ENCODE measurements around the gene AUH.

AUH gene

DNA sequence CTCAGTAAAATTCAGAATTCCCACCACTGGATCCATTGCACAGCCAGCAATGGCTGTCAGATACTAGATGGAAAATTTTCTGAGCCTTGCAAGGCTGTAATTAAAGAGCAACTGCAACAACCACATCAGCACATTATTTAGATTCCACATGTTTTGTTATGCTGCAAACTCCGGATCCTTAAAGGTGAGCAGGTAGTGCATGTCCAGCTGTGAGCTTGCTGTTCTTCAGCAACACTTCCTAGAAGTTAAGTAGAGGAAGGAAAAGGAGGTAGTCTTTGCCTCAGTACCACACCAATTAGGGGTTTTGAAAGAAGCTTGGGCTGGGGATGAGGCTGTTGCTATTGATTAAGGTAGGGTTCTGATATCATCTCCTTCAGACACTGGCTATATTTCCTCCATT is 144.3 kb downstream of the AUH start:
- no peak for DNase-seq

DNA sequence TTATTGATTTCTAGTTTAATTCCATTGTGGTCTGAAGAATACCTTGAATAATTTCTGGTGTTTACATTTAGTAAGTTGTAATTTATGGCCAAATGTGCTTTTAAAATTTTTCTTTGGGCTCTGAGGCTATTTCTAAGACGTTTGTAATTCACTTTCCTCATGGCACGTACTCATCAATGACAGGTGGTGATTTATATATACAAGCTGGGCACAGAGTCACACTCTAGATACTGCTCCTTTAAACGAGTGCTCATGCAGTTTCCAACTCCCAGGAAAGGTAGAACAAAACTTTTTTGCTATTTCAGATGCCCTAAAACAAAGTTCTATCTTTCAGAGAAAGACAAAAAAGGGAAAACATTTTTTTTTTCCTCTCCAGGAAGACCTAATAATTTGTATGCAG is 146.9 kb downstream of the AUH start:
- TF ChIP-seq GATA1 (IDR thresholded peaks at IDR 0.05; ENCODE audit: low read depth, low read length) = no peak
- no peak for TF ChIP-seq POLR2A (IDR thresholded peaks at IDR 0.05; ENCODE audit: low read length)
- no peak for DNase-seq

More for the DNA sequence above, 144.3 kb downstream of the AUH start:
- TF ChIP-seq POLR2A (IDR thresholded peaks at IDR 0.05; ENCODE audit: low read length) = no peak
- no peak for TF ChIP-seq GATA1 (IDR thresholded peaks at IDR 0.05; ENCODE audit: low read depth, low read length)

DNA sequence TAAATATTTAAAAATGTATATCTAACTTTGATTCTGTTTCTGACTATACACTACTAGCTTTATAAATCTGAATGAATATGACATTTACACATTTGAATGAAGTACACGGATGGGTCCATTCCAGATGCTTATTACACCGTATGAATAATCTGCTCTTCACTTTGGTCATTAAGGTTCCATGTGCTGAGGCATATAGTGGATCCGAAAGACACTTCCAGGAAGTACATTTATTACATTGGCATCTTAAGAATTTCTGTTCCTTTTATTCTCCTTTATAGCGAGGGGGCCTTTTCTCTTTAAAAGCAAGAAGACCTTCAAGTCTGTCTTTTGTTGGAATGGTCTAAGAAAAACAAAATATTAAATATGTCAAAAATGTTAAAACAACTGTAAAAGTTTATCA is 147.6 kb downstream of the AUH start:
- DNase-seq = no peak
- TF ChIP-seq POLR2A (IDR thresholded peaks at IDR 0.05; ENCODE audit: low read length) (no peak), GATA1 (IDR thresholded peaks at IDR 0.05; ENCODE audit: low read depth, low read length) (no peak)

DNA sequence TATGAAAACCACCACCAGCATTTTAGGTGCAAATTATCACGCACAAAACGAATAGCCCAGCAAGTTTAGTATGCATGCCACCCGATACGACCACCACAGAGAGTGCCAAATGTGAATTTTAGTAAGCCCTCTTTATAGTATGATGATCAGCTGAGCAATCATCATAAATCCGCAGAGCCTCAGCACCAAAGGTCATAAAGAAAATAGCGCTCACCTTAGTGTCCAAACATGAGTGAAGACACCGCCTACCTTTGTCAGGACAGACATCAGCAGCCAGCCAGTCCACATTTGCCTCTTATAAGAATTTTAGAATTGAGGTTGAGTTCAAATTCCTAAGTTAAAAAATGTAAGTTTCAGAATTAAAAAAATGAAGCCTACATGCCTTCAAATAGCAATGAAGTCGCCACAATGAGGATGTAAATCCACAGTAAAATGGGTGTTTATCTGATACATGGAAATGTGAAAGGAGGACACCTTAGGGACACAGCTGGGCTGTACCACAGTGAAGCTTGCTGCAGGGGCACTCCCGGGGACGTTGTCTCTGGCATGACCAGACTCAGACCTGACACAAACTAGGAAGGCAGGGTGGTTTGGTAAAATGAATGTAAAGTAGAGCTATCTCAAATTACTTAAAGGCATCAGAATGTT is 149.0 kb downstream of the AUH start:
- TF ChIP-seq POLR2A (IDR thresholded peaks at IDR 0.05; ENCODE audit: low read length) (no peak), GATA1 (IDR thresholded peaks at IDR 0.05; ENCODE audit: low read depth, low read length) (no peak)
- no peak for DNase-seq

DNA sequence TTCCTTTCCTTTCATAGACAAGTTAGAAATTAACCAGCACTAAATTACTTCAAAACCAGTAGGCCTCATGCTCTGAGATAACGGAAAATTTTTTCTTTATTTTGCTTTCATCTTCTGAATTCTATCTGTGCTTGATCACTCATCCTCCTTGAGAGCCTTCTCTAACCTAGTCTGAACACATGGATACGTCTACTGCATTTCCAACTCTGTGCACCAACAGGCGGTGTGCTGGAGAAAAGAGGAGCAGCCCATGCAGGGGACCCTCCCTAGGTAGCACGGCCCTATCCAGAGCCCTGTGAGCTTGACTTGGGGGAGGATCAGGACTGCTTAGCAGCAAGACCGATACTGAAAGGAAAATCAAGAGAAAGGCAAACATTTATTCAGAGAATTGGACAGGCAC is 149.8 kb downstream of the AUH start:
- DNase-seq = no peak

DNA sequence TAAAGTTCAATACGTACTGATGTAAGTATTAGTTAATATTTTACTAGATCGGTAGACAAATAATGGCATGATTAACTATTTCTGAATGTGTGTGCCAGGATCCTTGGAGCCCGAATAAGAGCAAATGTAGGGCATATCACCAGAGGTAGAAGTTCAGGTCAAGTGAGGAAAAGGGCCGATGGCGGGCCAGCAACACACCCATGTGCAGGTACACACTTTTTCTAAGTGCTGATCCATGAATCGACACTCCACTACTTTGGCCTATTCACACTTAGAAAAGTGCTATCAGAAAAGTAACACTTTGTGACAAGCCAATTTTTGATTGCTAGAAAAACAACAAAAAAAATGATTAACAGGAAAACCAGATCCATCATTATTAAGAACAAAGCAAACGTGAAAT is 150.3 kb downstream of the AUH start:
- DNase-seq = no peak
- TF ChIP-seq GATA1 (IDR thresholded peaks at IDR 0.05; ENCODE audit: low read depth, low read length) (no peak), POLR2A (IDR thresholded peaks at IDR 0.05; ENCODE audit: low read length) (no peak)

More for the DNA sequence above, 149.8 kb downstream of the AUH start:
- TF ChIP-seq POLR2A (IDR thresholded peaks at IDR 0.05; ENCODE audit: low read length) = no peak

- no peak for TF ChIP-seq POLR2A (IDR thresholded peaks at IDR 0.05; ENCODE audit: low read length)
- TF ChIP-seq GATA1 (IDR thresholded peaks at IDR 0.05; ENCODE audit: low read depth, low read length) = no peak
- no peak for DNase-seq
Observed at GRCh38 chr9:91210318-91210717, 151.4 kb downstream of the AUH start.

GRCh38 chr9:91208837-91209236 is 152.9 kb downstream of the AUH start:
- TF ChIP-seq POLR2A (IDR thresholded peaks at IDR 0.05; ENCODE audit: low read length) (no peak), GATA1 (IDR thresholded peaks at IDR 0.05; ENCODE audit: low read depth, low read length) (no peak)
- no peak for DNase-seq

DNA sequence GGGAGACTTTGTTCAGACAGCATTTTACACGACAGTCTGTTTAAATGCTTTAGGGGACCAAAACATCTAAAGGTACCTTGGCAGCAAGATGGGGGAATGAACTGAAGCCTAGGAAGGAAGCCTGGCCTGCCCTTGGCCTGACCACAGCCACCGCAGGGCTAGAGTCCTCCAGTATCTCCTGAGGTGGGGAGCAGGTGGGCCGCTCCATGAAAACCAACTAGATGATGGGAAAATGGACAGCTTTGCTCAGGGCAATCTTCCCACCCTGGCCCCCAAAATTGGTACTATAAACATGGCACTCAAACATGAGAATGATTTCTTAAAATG is 153.3 kb downstream of the AUH start:
- DNase-seq = no peak
- TF ChIP-seq GATA1 (IDR thresholded peaks at IDR 0.05; ENCODE audit: low read depth, low read length) (no peak), POLR2A (IDR thresholded peaks at IDR 0.05; ENCODE audit: low read length) (no peak)

DNA sequence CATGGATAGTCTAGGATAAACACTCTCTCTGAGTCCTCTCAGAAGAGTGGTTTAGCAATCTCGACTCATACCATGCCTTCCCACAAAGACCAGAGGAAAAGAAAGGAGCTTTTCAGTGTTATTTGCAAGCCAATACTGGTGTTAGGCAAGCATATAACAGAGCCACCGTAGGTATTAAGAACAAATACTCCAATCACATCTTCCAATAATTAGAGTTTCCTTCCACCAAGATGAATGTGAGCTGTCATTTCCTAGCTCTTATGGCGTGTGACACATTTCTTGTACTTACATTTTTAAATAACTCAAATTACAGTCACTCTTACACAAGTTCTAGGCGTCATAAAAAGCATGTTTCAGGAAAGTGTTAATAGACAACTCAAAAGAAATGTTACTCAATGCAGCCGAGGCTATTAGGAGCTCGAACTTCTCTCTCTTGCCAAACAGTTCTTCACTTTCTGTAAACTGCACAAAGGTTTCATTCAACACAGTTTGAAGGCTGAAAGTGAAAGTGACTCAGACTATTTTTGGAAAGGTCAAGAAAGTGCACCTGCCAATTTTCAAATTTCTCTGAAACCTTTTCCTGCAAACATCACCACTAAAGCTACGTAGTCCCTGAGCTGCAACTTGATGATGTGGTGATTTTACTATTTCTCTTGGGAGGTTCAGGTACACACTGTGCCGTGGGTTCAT is 153.8 kb downstream of the AUH start:
- TF ChIP-seq POLR2A (IDR thresholded peaks at IDR 0.05; ENCODE audit: low read length) (no peak), GATA1 (IDR thresholded peaks at IDR 0.05; ENCODE audit: low read depth, low read length) (no peak)
- no peak for DNase-seq

GRCh38 chr9:91207397-91207728 is 154.4 kb downstream of the AUH start:
- no peak for DNase-seq
- TF ChIP-seq POLR2A (IDR thresholded peaks at IDR 0.05; ENCODE audit: low read length) = no peak
- TF ChIP-seq GATA1 (IDR thresholded peaks at IDR 0.05; ENCODE audit: low read depth, low read length) = no peak

- DNase-seq = no peak
Observed at GRCh38 chr9:91206806-91207205, 154.9 kb downstream of the AUH start.

DNA sequence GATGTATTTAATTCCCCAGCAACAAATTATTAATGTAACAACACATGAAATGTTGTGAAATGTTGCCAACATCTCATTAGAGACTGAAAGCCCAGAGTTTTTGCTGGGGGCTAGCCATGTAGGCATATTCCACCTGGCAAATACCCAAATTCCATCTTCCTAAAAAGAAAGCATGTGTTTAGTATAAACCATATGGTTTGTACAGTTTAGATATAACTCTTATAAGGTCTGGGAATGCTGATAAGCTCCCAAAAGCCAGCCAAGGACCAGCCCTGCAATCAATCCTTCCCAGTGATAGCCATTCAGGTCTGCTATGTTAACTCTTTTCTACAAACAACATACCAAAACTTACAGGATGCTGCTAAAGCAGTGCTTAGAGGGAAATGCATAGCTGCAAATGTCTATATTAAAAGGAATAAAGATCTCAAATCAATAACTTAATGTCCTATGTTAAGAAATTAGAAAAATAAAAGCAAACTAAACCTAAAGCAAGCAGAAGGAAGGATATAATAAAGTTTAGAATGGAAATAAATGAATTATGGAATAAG is 158.9 kb downstream of the AUH start:
- peak in 1 of 2 experiments; percentile 22 for DNase-seq
- TF ChIP-seq GATA1 (IDR thresholded peaks at IDR 0.05; ENCODE audit: low read depth, low read length) = no peak

More at GRCh38 chr9:91206806-91207205, 154.9 kb downstream of the AUH start:
- TF ChIP-seq POLR2A (IDR thresholded peaks at IDR 0.05; ENCODE audit: low read length) (no peak), GATA1 (IDR thresholded peaks at IDR 0.05; ENCODE audit: low read depth, low read length) (no peak)

- TF ChIP-seq GATA1 (IDR thresholded peaks at IDR 0.05; ENCODE audit: low read depth, low read length) (no peak), POLR2A (IDR thresholded peaks at IDR 0.05; ENCODE audit: low read length) (no peak)
- DNase-seq = no peak
Observed at GRCh38 chr9:91200692-91201336, 160.9 kb downstream of the AUH start.
